ENCODE results near the gene RBM47.

DNA sequence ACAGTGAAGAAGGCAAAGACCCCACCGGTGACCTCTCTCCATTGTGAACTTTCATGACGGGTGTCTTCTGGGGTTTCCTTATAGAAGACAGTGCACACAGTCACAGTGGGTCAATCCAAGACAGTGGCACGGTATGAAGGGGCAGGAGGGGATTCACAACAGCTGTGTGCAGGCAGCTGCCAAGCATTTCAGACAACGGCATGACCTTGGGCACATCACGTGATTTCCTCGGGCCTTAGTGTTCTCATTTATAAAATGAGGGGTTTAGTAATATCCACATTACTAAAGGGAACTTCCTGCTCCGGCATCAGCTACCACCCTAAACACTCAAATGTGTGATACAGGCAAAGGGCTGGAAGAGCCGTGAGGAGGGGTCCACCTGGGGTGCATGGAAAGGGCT, 42.9 kb downstream of the RBM47 start:
- TF ChIP-seq, protein P1, sequence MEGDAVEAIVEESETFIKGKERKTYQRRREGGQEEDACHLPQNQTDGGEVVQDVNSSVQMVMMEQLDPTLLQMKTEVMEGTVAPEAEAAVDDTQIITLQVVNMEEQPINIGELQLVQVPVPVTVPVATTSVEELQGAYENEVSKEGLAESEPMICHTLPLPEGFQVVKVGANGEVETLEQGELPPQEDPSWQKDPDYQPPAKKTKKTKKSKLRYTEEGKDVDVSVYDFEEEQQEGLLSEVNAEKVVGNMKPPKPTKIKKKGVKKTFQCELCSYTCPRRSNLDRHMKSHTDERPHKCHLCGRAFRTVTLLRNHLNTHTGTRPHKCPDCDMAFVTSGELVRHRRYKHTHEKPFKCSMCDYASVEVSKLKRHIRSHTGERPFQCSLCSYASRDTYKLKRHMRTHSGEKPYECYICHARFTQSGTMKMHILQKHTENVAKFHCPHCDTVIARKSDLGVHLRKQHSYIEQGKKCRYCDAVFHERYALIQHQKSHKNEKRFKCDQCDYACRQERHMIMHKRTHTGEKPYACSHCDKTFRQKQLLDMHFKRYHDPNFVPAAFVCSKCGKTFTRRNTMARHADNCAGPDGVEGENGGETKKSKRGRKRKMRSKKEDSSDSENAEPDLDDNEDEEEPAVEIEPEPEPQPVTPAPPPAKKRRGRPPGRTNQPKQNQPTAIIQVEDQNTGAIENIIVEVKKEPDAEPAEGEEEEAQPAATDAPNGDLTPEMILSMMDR (IDR thresholded peaks at IDR 0.05): no peak
- TF ChIP-seq ZFX (IDR thresholded peaks at IDR 0.05; ENCODE audit: borderline replicate concordance): no peak
